ENCODE data around the gene POU2F3.

DNA sequence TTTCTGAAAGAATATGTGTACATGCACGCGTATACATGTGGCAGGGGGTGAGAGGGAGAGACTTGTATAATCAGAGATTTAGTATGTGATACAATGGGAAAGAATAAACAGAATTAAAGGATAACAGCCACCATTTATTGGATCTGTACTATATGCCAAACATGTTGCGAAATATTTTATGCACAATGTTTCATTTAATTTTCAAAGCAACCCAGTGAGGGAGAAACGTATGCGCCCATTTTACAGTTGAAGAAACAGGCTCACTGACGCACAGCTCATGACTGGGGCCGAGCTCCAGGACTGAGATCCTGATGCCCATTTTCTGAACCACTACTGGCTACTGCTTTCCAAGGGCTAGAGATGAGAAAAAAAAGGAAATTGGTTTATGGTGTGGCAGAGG is 32.4 kb upstream of the POU2F3 start:
- no peak for TF ChIP-seq POLR2AphosphoS5 (IDR thresholded peaks at IDR 0.05; ENCODE audit: low read depth, low read length)
- TF ChIP-seq, protein P1, sequence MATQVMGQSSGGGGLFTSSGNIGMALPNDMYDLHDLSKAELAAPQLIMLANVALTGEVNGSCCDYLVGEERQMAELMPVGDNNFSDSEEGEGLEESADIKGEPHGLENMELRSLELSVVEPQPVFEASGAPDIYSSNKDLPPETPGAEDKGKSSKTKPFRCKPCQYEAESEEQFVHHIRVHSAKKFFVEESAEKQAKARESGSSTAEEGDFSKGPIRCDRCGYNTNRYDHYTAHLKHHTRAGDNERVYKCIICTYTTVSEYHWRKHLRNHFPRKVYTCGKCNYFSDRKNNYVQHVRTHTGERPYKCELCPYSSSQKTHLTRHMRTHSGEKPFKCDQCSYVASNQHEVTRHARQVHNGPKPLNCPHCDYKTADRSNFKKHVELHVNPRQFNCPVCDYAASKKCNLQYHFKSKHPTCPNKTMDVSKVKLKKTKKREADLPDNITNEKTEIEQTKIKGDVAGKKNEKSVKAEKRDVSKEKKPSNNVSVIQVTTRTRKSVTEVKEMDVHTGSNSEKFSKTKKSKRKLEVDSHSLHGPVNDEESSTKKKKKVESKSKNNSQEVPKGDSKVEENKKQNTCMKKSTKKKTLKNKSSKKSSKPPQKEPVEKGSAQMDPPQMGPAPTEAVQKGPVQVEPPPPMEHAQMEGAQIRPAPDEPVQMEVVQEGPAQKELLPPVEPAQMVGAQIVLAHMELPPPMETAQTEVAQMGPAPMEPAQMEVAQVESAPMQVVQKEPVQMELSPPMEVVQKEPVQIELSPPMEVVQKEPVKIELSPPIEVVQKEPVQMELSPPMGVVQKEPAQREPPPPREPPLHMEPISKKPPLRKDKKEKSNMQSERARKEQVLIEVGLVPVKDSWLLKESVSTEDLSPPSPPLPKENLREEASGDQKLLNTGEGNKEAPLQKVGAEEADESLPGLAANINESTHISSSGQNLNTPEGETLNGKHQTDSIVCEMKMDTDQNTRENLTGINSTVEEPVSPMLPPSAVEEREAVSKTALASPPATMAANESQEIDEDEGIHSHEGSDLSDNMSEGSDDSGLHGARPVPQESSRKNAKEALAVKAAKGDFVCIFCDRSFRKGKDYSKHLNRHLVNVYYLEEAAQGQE (IDR thresholded peaks at IDR 0.05; ENCODE audit: insufficient read depth in 1 of 2, low read depth in 2 of 2, low read length in 2 of 2) = no peak
- no peak for TF ChIP-seq TAF1 (IDR thresholded peaks at IDR 0.05; ENCODE audit: borderline replicate concordance, insufficient read depth, low read length)
